ENCODE results near the gene SDK2.

Gene SDK2

GRCh38 chr17:73439597-73439996 lies 204.6 kb downstream of the SDK2 start:
- DNase-seq = no peak

- DNase-seq = no peak
Measured at GRCh38 chr17:73437826-73438225, 206.4 kb downstream of the SDK2 start.

- no peak for DNase-seq
Measured at GRCh38 chr17:73436954-73437353, 207.3 kb downstream of the SDK2 start.

GRCh38 chr17:73435412-73435811 lies 208.8 kb downstream of the SDK2 start:
- no peak for DNase-seq

- DNase-seq = no peak
Measured at GRCh38 chr17:73434154-73434553, 210.1 kb downstream of the SDK2 start.

- DNase-seq = no peak
Measured at GRCh38 chr17:73433501-73433900, 210.7 kb downstream of the SDK2 start.

GRCh38 chr17:73432624-73433190 lies 211.5 kb downstream of the SDK2 start:
- no peak for DNase-seq

- no peak for DNase-seq
Measured at GRCh38 chr17:73431401-73432205, 212.6 kb downstream of the SDK2 start.

- DNase-seq = peak in 1 of 5 experiments; percentile 39
Measured at GRCh38 chr17:73430848-73431247, 213.4 kb downstream of the SDK2 start.

GRCh38 chr17:73430165-73430680 lies 214.0 kb downstream of the SDK2 start:
- DNase-seq = no peak

GRCh38 chr17:73429440-73430164 lies 214.6 kb downstream of the SDK2 start:
- DNase-seq = peak; percentile 44 to 79 (median 75)

GRCh38 chr17:73427198-73427597 lies 217.0 kb downstream of the SDK2 start:
- no peak for DNase-seq

- no peak for DNase-seq
Measured at GRCh38 chr17:73424571-73424970, 219.7 kb downstream of the SDK2 start.

GRCh38 chr17:73423806-73424205 lies 220.4 kb downstream of the SDK2 start:
- DNase-seq = no peak

- no peak for DNase-seq
Measured at GRCh38 chr17:73423159-73423715, 221.0 kb downstream of the SDK2 start.

GRCh38 chr17:73422121-73422520 lies 222.1 kb downstream of the SDK2 start:
- DNase-seq = no peak

- no peak for DNase-seq
Measured at GRCh38 chr17:73420897-73421296, 223.3 kb downstream of the SDK2 start.

GRCh38 chr17:73419881-73420280 lies 224.4 kb downstream of the SDK2 start:
- DNase-seq = no peak

GRCh38 chr17:73419051-73419450 lies 225.2 kb downstream of the SDK2 start:
- no peak for DNase-seq

GRCh38 chr17:73415782-73416181 lies 228.5 kb downstream of the SDK2 start:
- DNase-seq = no peak

- DNase-seq = no peak
Measured at GRCh38 chr17:73414171-73414955, 229.9 kb downstream of the SDK2 start.

- DNase-seq = no peak
Measured at GRCh38 chr17:73412914-73413313, 231.3 kb downstream of the SDK2 start.
